Fibroblast of pulmonary artery (primary cell): ENCODE results near the gene ATRN.

Source experiments
- DNase-seq: peaks from one replicate; pipeline ENCODE4 v3.0.0-alpha.2; 2010; ENCODE audit warnings: low read depth
- H3K4me3 ChIP-seq: replicated peaks from 2 replicates; pipeline ENCODE4 v1.5.1; 2011; ENCODE audit warnings: low read depth, mild to moderate bottlenecking, control low read depth, low read length, moderate library complexity
- TF ChIP-seq, protein P1 (sequence below): IDR thresholded peaks from 2 replicates; pipeline ENCODE4 v1.5.1; 2011; ENCODE audit warnings: mild to moderate bottlenecking, control low read depth, low read length, inconsistent platforms; ENCODE audit errors: missing control alignments

ATRN gene

GRCh38 chr20:3565851-3566250 is 95.0 kb downstream of the ATRN start:
- TF ChIP-seq, protein P1, sequence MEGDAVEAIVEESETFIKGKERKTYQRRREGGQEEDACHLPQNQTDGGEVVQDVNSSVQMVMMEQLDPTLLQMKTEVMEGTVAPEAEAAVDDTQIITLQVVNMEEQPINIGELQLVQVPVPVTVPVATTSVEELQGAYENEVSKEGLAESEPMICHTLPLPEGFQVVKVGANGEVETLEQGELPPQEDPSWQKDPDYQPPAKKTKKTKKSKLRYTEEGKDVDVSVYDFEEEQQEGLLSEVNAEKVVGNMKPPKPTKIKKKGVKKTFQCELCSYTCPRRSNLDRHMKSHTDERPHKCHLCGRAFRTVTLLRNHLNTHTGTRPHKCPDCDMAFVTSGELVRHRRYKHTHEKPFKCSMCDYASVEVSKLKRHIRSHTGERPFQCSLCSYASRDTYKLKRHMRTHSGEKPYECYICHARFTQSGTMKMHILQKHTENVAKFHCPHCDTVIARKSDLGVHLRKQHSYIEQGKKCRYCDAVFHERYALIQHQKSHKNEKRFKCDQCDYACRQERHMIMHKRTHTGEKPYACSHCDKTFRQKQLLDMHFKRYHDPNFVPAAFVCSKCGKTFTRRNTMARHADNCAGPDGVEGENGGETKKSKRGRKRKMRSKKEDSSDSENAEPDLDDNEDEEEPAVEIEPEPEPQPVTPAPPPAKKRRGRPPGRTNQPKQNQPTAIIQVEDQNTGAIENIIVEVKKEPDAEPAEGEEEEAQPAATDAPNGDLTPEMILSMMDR, result no peak
- DNase-seq, result no peak

GRCh38 chr20:3572151-3572550 is 101.3 kb downstream of the ATRN start:
- H3K4me3 ChIP-seq, result no peak overlapping the region
- DNase-seq, result peak; percentile 20
- TF ChIP-seq, protein P1, result no peak

More at GRCh38 chr20:3565851-3566250, 95.0 kb downstream of the ATRN start:
- H3K4me3 ChIP-seq, result no peak overlapping the region

- TF ChIP-seq, protein P1, result no peak
- DNase-seq, result no peak
Measured at GRCh38 chr20:3576363-3576762, 105.5 kb downstream of the ATRN start.

GRCh38 chr20:3577366-3577765 is 106.5 kb downstream of the ATRN start:
- TF ChIP-seq, protein P1, result no peak
- H3K4me3 ChIP-seq, result no peak overlapping the region
- DNase-seq, result no peak

More at GRCh38 chr20:3576363-3576762, 105.5 kb downstream of the ATRN start:
- H3K4me3 ChIP-seq, result no peak overlapping the region

DNA sequence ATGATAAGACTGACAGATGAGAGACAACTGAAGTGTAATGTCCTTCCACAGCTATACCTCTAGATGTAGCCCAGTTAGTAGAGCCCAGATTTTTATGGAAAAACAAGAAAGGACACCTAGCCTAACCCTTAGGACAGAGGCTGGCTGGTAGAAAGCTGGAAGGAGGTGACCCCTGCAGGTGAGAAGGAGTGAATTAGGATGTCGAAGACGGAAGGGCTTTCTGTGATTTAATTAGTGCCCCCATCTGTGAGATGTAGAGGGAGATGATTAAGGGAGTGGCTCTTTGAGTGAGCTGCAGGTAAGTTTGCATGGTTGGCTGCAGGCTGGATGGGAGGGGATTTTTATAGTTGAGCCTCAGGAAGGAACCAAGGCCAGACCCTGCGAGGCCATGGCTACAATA is 109.6 kb downstream of the ATRN start:
- no peak for DNase-seq
- TF ChIP-seq, protein P1, result no peak
- no peak overlapping the region for H3K4me3 ChIP-seq

GRCh38 chr20:3583765-3584164 is 112.9 kb downstream of the ATRN start:
- TF ChIP-seq, protein P1, result no peak
- no peak for DNase-seq
- H3K4me3 ChIP-seq, result no peak overlapping the region

DNA sequence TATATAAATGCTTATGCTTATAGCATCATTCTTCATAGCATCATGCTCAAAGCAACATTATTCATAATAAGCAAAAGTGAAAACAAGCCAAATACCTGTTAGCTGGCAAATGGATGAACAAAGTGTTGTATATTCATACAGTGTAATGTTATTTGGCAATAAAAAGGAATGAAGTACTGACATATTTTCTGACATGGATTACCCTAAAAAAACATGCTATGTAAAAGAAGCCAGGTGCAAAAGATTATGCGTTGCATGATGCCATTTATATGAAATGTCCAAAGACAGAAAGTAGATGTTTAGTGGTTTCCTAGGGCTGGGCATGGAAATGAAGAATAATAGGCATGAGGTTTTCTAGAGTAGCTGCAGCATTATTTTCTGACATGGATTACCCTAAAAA is 115.3 kb downstream of the ATRN start:
- H3K4me3 ChIP-seq, result no peak overlapping the region
- no peak for DNase-seq
- TF ChIP-seq, protein P1, result no peak
